ENCODE data around the gene CUL4B. TPM values are rescaled to one million over a fixed set of nuclear protein-coding genes. Genes with fewer than 3 reads are reported as not detected.
"Not testable (repeated sequence)": the region's sequence is repeated elsewhere in the genome, so short reads cannot be mapped to it uniquely, and the experiment has no call there.

CUL4B gene
- total RNA-seq, 1 experiment from 2014 or later, result 29.5 TPM

- no peaks in the 10 kb centered on the region for H3K4me1 Mint-ChIP-seq (ENCODE audit: insufficient read depth, unreplicated experiment)
- peaks cover 6% of the 10 kb centered on the region for H3K36me3 Mint-ChIP-seq (ENCODE audit: insufficient read depth, unreplicated experiment)
- H3K4me3 Mint-ChIP-seq (ENCODE audit: unreplicated experiment), result no peak overlapping the region
- POLR2A ChIA-PET, result no interaction called here
- no peak for DNase-seq (ENCODE audit: unreplicated experiment)
- TF ChIP-seq CTCF (IDR thresholded peaks at IDR 0.05; ENCODE audit: unreplicated experiment), result no peak
- H3K9me3 Mint-ChIP-seq (ENCODE audit: unreplicated experiment), result peaks cover 18% of the 10 kb centered on the region
- CTCF ChIA-PET, result no interaction called here
- BruUV-seq (replicated peaks), result no TSS peak
- intact Hi-C loops (cut with micrococcal nuclease), result no loop called here
- H3K27ac Mint-ChIP-seq (ENCODE audit: low read depth, unreplicated experiment), result no peak overlapping the region
- peaks cover 69% of the 10 kb centered on the region for H3K27me3 Mint-ChIP-seq (ENCODE audit: insufficient read depth, unreplicated experiment)
Measured at GRCh38 chrX:120585702-120586101, 24.9 kb upstream of the CUL4B start.

DNA sequence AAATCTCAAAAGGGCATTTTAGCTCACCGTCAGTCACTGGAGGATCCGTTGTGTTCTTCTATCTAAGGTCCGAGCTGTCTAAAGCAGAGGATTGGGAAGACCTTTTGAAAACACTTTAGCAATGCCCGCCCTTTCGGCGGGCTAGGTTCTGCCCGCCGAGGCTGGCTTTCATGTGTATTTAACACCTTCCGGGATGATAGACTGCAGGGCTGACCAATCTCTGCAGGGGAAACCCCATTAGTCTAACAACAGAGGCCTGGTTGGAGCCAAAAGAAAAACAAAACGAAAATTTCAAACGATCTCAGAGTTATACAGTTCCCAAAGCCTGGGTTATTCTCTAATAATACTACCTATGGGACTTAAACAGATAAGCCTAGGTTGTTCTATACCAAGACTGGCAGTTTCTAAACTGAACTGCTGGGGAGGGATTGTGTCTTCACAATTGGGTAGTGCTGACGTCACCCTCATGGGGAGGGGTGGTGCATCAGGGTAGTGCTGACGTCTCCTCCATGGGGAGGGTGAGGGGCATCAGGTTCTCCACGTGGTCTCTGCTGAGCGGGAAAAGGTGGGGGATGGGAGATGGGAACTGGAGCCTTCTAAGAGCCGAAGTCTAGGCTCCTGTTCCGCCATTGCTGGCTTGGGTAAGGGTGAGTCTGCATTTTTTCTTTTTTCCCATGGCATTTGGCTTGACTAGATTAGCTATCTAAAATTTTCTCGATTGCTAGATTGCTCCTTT lies 14.8 kb upstream of the CUL4B start:
- Mint-ChIP-seq H3K9me3 (ENCODE audit: unreplicated experiment) (no peaks in the 10 kb centered on the region), H3K4me3 (ENCODE audit: unreplicated experiment) (no peak overlapping the region), H3K4me1 (ENCODE audit: insufficient read depth, unreplicated experiment) (no peaks in the 10 kb centered on the region), H3K27ac (ENCODE audit: low read depth, unreplicated experiment) (no peak overlapping the region), H3K27me3 (ENCODE audit: insufficient read depth, unreplicated experiment) (peaks cover 42% of the 10 kb centered on the region), H3K36me3 (ENCODE audit: insufficient read depth, unreplicated experiment) (peaks cover 5% of the 10 kb centered on the region)
- BruUV-seq (replicated peaks), result no TSS peak
- ChIA-PET POLR2A (interaction anchor here (0.7 to 1.2 kb wide), 2 partner anchors 29 to 42 kb away, joined by 3 to 5 read pairs; partner anchors contain the start of gene MCTS1), CTCF (interaction anchor here (0.6 kb wide), 1 partner anchor 33 kb away, joined by 4 read pairs; no protein-coding TSS in a partner anchor)
- intact Hi-C loops (cut with micrococcal nuclease), result no loop called here
- no peak for TF ChIP-seq CTCF (IDR thresholded peaks at IDR 0.05; ENCODE audit: unreplicated experiment)
- DNase-seq (ENCODE audit: unreplicated experiment), result no peak

DNA sequence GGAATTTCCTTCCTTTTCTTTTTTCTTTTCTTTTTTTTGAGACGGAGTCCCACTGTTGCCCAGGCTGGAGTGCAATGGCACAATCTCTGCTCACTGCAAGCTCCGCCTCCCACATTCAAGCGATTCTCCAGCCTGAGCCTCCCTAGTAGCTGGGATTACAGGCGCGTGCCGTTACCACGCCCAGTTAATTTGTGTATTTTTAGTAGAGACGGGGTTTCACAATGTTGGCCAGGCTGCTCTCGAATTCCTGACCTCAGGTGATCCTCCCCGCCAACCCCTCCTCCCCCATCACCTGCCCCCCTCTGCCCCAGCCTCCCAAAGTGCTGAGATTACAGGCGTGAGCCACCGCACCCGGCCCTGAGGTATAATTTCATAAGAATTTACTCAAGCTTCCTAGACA lies 13.0 kb upstream of the CUL4B start:
- H3K9me3 Mint-ChIP-seq (ENCODE audit: unreplicated experiment); H3K4me3 Mint-ChIP-seq (ENCODE audit: unreplicated experiment); intact Hi-C loops (cut with micrococcal nuclease); H3K4me1 Mint-ChIP-seq (ENCODE audit: insufficient read depth, unreplicated experiment); POLR2A ChIA-PET; BruUV-seq (replicated peaks); CTCF ChIA-PET; DNase-seq (ENCODE audit: unreplicated experiment); H3K27ac Mint-ChIP-seq (ENCODE audit: low read depth, unreplicated experiment); H3K36me3 Mint-ChIP-seq (ENCODE audit: insufficient read depth, unreplicated experiment): not testable (repeated sequence)
- H3K27me3 Mint-ChIP-seq (ENCODE audit: insufficient read depth, unreplicated experiment), result peaks cover 42% of the 10 kb centered on the region

GRCh38 chrX:120570011-120570600 lies 9.3 kb upstream of the CUL4B start:
- ChIA-PET CTCF (interaction anchor here (0.5 kb wide), 1 partner anchor 623 kb away, joined by 3 read pairs; no protein-coding TSS in a partner anchor), POLR2A (no interaction called here)
- H3K27ac Mint-ChIP-seq (ENCODE audit: low read depth, unreplicated experiment), result no peak overlapping the region
- H3K9me3 Mint-ChIP-seq (ENCODE audit: unreplicated experiment), result no peaks in the 10 kb centered on the region
- peaks cover 21% of the 10 kb centered on the region for H3K27me3 Mint-ChIP-seq (ENCODE audit: insufficient read depth, unreplicated experiment)
- no TSS peak for BruUV-seq (replicated peaks)
- peaks cover 5% of the 10 kb centered on the region for H3K36me3 Mint-ChIP-seq (ENCODE audit: insufficient read depth, unreplicated experiment)
- DNase-seq (ENCODE audit: unreplicated experiment), result no peak
- intact Hi-C loops (cut with micrococcal nuclease), result no loop called here
- TF ChIP-seq CTCF (IDR thresholded peaks at IDR 0.05; ENCODE audit: unreplicated experiment), result no peak
- H3K4me1 Mint-ChIP-seq (ENCODE audit: insufficient read depth, unreplicated experiment), result no peaks in the 10 kb centered on the region
- H3K4me3 Mint-ChIP-seq (ENCODE audit: unreplicated experiment), result no peak overlapping the region
